ENCODE data around the gene IPO11.
"Not testable (repeated sequence)": the region's sequence is repeated elsewhere in the genome, so short reads cannot be mapped to it uniquely, and the experiment has no call there.

The IPO11 gene

DNA sequence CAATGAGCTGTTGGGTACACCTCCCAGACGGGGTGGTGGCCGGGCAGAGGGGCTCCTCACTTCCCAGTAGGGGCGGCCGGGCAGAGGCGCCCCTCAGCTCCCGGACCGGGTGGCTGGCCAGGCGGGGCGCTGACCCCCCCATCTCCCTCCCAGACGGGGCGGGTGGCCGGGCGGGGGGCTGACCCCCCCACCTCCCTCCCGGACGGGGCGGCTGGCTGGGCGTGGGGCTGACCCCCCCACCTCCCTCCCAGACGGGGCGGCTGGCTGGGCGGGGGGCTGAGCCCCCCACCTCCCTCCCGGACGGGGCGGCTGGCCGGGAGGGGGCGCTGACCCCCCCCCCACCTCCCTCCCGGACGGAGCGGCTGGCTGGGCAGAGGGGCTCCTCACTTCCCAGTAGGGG, 100.5 kb downstream of the IPO11 start:
- DNase-seq = not testable (repeated sequence)

DNA sequence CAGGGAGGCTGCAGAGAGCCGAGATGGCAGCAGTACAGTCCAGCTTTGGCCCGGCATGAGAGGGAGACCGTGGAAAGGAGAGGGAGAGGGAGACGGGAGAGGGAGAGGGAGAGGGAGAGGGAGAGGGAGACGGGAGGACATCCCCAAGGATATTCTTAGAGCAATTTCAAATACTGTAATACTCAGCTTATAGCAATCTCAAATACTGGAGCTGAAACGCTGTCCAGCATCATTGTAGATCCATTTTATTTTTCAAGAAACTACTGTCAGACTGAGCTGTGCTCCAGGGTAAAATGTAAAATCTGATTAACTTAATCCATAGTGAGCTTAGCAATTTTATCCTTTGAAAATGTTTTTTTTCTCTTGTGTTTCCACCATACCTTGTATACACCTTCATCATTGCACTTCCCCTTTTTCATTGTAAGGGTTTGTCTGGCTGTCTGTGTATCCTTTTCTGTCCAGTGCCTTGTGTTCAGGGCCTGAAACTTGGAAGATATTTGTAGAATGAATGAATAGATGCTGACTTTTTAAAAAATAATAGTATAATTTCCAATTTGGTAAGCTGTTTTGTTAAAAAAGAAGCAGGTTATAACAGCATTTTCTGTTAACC, 102.1 kb downstream of the IPO11 start:
- DNase-seq = no peak

DNA sequence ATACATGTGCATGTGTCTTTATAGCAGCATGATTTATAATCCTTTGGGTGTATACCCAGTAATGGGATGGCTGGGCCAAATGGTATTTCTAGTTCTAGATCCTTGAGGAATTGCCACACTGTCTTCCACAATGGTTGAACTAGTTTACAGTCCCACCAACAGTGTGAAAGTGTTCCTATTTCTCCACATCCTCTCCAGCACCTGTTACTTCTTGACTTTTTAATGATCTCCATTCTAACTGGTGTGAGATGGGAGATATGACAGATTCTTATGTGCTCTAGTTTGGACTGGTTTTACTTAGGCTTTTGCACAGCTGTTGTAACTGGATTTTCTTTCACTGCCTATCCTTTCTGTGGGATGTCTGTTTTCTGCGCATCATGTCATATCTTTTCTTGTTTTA, 108.2 kb downstream of the IPO11 start:
- DNase-seq = not testable (repeated sequence)

DNA sequence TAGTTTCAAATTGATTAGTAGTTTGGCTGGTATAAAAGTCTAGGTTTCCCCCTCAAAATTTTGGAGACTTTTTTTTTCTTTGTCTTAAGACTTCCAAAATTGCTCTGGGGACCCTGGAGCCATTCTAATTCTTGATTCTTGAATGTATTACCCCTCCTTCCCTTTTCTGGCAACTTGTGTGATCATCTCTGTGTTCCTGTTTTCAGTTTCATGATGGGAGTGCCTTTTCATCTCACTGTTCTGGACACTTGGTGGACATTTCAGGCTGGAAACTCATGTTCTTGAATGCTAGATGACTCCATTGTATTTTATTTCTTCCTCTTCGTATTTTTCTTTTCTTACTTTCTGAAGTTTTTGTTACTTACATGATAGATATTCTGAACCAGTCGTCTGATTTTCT, 108.8 kb downstream of the IPO11 start:
- DNase-seq = peak in 1 of 58 donors; percentile 7

DNA sequence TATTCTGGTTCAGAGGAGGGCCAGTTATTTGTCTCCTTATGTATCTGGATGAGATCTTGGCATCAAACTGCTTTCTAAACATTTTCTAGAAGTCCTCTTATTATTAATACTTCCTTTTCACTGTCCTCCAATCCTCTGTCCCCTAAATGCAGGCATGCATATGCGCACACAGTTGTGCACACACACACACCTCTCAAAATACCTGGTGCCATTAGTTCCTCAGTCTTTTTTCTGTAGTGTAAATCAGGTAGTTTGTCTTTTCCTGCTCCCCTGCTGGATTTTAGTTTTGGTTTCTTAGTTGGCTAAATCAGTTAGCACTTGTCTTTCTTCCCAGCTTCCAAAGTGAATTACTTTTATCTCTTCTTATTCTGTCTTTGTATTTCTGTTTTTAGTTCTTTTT, 110.2 kb downstream of the IPO11 start:
- no peak for DNase-seq

DNA sequence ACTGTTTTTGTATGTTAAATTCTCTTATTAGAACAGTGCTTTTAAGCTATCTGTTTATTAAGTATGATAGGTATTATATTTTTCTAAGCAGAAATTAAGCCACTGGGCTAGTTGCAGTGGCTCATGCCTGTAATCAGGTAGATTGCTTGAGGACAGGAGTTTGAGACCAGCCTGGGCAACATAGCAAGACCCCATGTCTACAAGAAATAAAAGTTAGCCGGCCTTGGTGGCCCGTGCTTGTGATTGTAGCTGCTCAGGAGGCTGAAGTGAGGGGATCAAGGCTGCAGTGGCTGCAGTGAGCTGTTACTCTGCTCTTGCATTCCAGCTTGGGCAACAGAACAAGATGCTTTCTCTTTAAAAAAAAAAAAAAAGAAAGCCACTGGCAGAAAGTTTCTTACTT, 121.0 kb downstream of the IPO11 start:
- DNase-seq = no peak

DNA sequence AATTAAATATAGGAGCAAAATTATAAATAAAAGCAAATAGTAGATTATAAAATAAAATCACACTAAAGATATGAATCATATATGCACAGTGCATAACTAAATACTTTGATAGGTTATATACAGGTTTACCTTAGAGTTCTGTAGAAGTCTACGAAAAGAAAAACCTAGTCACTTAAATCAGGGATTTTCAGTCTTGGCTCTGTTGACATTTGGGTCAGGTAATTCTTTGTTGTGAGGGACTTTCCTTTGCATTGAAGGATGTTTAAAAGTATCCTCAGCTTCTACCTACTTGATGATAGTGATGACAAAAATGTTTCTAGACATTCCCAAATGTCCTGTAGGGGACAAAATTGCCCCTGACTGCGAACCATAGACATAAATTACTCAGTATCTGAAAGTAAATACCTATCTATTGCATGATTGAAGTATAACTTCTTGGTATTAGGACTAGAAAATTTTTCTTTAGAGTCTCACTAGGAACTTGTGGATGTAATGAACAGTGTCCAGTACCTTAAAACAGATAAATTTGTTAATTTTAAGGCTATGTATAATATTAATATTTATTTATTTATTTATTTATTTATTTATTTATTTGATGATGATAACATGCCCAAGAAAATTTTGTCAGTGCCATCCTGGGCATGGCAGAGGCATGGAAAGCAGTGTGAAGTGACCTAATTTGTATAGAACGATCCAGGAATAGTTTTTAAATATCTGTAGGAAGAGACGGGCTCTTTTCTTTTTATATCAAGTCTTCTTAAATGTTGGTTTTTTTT, 122.1 kb downstream of the IPO11 start:
- DNase-seq = no peak

DNA sequence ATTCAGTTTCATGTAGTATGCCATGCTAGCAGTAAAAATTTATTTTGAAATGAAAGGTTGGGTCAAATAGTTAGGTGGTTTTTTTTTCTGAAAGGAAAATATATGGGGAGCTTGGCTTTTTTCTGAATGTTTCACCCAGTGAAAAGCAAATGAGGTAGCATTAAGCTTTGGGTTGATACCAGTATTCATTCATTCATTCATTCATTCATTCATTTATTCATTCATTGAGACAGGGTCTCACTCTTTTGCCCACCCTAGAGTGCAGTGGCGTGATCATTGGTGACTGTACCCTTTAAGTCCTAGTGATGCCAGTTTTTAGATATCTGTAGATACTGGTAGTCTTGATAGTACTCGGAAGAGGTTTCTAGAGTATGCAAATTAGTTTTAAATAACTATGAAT, 123.7 kb downstream of the IPO11 start:
- no peak for DNase-seq

DNA sequence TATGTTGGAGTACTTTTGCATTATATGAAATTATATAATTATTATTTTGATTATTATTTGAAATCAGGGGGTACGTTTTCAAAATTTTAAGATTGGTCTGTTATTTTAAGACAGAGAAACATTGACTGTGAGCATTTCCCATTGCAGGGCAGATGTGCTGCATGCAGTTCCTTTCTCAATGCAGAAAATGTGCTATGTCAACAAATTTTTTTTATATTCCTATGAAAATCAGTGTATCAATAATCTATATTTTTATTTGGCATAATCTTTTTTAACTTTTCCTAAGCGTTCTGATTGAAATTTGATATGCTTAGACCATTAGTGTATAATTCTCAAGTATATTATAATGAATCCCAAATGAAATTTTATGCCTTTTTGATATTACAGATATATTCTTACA, 124.2 kb downstream of the IPO11 start:
- no peak for DNase-seq

DNA sequence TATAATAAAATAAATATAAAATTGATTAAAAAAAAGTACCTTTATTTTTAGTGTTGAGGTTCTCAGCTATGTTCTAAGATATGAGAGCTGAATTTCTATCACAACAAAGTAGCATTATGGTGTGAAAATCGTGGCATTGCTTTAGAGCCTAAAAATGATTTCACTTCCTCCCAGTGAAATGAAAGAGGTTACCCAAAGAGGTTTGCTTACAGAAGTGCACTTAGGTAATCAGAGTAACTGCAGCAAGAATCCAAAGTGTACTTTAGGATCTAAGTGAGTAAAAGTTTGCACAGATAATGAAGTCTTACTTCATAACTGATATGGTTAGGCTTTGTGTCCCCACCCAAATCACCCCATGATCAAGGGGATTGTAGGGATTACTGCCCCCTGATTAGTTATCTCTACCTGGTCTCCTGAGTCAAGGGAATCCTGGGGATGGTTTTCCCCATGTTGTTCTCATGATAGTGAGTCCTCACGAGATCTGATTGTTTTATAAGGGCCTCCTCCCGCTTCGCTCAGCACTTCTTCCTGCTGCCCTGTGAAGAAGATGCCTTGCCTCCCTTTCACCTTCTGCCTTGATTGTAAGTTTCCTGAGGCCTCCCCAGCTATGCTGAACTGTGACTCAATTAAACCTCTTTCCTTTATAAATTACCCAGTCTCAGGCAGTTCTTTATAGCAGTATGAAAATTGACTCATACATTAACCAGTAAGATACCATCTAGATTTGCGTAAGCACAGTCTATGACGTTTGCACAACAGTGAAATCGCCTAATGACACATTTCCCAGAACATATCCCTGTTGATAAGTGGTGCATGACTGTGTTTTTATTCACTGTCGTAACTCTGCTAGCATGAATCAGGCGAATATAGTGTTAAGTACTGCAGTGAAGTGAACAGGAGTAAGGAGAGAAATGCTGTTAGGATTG, 125.7 kb downstream of the IPO11 start:
- DNase-seq = no peak

DNA sequence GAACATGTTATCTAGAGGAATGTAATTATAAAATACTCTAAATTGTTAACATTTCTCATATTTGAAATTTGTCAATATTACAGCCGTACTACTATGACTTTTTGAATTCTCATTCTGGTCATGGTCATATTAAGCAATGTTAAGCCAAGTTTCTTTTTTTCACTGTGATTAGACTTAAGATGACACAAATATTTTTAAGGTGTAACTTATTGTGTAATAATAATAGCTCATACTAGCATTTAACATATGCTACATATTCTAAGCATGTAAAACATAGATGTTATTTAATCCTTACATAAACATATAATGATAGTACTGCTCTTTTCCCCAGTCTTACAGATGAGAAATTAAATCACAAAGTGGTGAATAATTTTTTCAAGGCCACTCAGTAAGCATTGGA, 130.2 kb downstream of the IPO11 start:
- DNase-seq = no peak

DNA sequence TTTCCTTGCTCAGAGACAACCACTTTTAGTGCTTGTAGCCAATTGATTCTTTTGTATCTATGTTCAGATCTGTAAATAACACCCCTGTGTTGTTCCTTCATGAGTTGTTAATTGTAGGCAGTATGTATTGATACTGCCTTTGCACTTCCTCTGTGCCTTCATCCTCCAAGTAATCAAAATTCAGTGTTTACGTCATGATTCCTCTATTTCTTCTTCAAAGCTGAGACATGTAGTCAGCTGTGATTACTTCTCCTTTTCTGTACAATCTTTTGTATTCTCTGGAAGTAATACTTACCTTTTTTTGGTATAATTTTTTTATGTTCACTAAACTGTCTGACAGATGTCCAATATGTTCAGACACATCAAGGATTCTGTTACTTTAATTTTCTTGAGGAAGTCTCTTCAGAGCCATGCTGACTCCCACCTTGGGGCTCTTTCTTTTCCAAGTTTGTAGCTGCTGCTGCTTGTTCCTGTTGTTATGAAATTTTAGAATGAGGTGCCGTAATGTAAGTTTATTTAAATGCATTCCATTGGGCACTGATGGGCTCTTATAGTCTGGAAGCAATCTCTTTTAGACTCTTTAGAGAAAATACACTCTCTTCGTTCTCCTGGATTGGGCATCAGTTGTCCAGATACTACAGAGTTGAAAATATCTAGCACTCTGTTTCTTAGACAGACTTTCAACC, 135.5 kb downstream of the IPO11 start:
- DNase-seq = no peak

DNA sequence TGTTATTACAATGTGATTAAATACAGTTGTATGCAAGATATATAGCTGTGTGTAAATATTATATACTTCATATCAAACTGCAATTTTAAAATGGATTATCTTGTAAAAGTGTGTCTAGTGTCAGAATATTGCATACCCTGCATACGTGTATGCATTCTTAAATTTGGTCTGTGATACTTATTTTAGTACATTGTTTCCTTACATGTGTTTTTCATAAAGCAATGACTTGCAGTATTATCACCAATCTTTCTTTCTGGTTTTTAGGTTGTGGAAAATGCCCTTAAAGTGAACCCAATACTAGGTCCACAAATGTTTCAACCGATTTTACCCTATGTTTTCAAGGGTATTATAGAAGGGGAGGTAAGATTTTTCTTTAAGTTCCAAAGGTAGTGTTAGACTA, 137.5 kb downstream of the IPO11 start:
- DNase-seq = no peak

DNA sequence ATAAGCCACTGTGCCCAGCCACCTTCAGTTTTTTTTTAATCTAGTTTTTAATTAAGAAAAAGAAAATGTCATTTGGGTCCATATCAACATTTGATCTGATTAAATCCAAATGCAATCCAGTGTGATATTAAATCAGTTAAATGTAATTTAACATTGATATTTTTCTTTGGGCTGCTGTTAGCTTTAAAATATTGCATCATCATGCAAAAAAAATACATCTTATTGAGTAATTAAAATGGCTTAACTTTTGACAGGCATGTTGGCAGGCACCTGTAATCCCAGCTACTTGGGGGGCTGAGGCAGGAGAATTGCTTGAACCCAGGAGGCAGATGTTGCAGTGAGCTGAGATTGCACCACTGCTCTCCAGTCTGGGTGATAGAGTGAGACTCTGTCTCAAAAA, 143.4 kb downstream of the IPO11 start:
- DNase-seq = no peak

DNA sequence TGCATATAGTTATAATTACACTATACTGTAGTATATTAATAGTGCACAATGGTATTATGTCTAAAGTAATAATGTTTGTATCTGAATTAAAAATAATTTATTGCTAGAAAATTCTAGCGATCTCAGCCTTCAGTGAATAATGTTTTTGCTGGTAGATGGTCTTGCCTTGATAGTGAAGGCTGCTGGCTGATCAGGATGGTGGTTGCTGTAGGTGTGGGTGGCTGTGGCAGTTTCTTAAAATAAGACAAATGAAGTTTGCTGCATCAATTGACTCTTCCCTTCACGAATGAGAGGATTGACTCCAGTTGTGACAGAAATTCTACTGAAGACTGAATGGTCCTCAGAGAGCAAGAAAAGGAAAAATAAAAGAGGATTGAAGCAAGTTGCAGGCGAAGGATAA, 146.4 kb downstream of the IPO11 start:
- DNase-seq = peak in 1 of 58 donors; percentile 1

DNA sequence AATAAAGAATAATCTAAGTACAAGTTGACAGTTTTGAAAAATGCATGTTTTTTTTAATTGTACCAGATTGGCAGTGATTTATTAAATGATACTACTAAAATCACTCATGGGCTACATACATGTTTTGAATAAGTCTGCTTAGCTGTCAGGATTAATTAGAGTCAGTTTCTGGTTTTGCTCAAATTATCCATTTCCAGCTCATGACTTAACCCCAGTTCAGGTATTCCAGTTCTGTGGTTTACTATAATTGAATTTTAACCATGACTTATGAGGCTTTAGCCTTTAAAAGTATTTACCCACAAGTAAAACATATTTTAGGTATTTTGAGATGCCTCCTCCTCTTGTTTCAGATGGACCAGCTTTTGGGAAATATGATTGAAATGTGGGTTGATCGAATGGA, 148.2 kb downstream of the IPO11 start:
- no peak for DNase-seq

DNA sequence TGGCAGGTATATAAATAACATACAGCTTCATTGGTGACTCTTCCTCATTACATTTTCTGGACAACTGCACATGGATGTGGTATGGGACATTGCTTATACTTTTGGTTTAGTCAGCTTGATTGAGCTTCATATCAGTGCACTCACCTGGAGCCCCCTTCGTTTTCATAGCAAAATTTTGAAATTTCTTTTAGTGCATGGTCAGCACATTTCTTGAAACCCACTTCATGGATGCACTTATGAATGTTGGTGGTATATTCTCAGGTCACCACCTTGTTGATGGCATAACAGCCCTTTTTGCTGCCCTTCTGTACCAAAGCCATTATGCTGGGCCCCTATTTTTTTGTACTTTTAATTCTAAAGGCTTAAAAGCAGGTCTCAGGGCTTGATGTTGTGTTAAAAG, 149.3 kb downstream of the IPO11 start:
- DNase-seq = no peak

DNA sequence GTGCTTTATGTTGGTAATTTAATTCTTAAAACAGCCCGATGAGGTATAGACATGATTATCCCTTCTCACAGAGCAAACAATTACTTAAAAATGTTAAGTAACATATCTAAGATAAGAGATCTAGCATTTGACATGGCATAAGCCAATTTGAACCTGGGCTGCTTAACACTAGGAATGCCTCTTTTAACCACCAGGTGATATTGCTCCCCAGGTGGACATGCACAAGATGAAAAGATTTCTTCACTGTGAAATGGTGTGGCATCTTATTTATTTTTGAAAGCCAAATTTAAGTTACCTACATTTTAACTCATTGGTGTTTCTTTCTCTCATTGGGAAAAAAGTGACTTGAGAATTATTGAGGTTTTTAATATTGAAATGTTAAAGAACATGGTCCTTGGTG, 150.3 kb downstream of the IPO11 start:
- DNase-seq = no peak

DNA sequence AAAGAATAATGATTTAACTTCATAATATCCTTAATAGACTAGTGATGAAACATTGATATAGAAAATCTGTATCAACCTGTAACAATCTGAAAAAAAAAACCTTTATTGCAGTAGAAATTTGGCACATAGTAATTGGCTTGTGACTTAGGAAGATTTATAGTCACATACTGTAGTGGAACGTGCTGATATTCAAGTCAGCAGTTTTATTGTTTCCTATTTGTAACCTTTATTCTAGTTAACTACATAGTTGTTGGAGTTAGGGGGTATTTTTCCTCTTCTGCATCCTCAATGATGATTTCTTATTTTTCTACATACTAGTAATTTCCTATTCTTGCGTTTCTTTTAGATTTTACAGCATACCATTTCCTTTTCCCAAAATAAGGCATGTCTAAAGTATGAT, 151.5 kb downstream of the IPO11 start:
- DNase-seq = no peak

DNA sequence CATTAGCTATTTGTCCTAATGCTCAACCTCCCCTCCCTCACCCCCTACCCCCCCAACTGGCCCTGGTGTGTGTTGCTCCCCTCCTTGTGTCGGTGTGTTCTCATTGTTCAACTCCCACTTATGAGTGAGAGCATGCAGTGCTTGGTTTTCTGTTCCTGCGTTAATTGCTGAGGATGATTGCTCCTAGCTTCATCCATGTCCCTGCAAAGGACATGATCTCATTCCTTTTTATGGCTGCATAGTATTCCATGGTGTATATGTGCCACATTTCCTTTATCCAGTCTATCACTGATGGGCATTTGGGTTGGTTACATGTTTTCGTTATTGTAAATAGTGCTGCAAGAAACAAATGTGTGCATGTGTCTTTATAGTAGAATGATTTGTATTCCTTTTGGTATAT, 153.2 kb downstream of the IPO11 start:
- DNase-seq = not testable (repeated sequence)

DNA sequence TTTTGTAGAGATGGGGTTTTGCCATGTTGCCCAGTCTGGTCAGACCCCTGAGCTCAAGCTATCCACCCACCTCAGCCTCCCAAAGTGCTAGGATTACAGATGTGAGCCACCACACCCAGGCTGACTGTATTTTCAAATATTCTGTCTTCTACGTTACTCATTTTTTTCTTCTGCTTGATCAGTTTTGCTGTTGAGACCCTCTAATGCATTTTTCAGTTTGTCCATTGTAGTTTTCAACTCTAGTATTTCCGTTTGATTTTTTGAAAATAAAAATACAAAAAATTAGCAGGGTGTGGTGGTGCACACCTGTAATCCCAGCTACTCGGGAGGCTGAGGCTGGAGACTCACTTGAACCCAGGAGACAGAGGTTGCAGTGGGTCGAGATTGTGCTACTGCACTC, 155.6 kb downstream of the IPO11 start:
- DNase-seq = no peak
